Loucy (cell line): ENCODE measurements around the gene MAP1S.

Experiments
- CTCF ChIP-seq: fragments of 200-600 bp; sonication (generic); conservative IDR thresholded peaks from 2 replicates; pipeline ENCODE4 v1.5.1; 2014; ENCODE audit warnings: mild to moderate bottlenecking, antibody characterized with exemption, low read length
- EZH2phosphoT487 ChIP-seq: fragments of 200-600 bp; IDR thresholded peaks from 2 replicates; pipeline ENCODE4 v1.6.1; 2018; ENCODE audit warnings: antibody characterized with exemption, mild to moderate bottlenecking, moderate library complexity, borderline replicate concordance

DNA sequence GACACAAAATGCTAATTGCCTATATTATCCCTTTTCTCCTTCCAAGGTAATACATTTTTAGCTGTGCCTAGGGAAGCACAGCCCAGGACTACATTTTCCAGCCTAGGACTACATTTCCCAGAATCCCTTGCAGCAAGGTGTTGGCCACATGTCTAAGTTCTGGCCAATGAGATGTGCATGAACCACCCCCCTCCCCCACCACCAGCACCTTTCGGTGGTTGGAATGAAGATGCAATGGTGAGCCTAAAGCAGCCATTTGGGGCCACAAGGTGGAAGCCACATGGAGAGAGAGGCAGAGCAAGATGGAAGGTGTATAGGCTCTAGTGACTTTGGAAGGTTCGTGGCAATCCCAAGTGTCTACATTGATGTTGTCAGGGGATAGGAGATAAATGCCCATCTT, 47.4 kb upstream of the MAP1S start:
- TF ChIP-seq CTCF (no peak), EZH2phosphoT487 (no peak)
